ENCODE data around the gene C11orf16.
"Not testable (repeated sequence)": the region's sequence is repeated elsewhere in the genome, so short reads cannot be mapped to it uniquely, and the experiment has no call there.

Gene C11orf16

DNA sequence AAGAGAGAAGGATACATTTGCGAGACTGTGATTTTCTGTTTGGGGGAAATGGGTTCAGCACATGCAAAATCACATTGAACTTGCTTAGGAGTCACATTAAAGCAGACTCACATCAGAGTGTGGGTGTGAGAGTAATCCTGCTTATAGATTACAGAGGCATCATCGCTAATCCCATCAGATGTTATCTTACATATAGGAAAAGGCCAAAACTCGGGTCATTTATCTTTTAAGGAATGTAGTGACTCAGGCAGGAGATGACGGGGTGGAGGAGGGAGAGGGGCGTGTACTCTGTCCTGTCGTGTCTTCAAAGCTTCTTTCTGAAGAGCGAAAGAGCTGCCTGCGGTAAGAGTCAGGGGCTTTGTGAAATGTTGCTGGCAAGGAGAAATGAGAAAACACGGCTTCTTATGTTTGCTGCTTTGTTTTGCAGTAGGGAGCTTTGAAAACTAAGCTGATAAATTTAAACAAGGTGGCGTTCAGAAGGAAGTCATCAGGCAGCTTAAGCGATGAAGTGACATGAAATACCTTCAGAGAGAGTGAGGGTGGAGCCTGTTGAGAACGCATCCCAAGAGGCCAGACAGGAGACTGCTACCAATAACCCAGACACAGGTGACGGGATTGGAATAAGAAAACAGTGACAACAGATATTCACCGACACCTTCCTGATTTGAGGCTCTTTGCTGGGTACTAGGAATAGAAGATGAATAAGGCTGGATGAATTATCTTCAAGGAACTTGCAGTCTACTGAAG, 2.2 kb upstream of the C11orf16 start:
- DNase-seq = no peak

DNA sequence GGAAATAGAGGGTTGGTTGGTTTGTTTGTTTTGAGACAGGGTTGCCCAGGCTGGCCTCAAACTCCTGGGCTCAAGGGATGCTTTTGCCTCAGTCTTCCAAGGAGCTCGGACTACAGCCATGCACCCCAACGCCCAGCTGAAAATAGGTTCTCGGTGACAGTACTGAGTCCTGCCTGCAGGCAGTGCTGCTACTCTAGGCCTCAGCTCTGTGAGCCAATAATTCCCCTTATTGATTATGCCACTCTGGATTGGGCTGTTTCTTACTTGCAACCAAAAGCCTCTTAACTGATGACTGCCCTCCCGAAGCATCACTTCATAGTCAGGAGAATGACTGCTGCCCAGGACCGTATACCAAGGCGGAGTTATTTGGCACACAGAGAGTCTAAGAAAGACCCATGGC, 1.2 kb upstream of the C11orf16 start:
- no peak for DNase-seq

DNA sequence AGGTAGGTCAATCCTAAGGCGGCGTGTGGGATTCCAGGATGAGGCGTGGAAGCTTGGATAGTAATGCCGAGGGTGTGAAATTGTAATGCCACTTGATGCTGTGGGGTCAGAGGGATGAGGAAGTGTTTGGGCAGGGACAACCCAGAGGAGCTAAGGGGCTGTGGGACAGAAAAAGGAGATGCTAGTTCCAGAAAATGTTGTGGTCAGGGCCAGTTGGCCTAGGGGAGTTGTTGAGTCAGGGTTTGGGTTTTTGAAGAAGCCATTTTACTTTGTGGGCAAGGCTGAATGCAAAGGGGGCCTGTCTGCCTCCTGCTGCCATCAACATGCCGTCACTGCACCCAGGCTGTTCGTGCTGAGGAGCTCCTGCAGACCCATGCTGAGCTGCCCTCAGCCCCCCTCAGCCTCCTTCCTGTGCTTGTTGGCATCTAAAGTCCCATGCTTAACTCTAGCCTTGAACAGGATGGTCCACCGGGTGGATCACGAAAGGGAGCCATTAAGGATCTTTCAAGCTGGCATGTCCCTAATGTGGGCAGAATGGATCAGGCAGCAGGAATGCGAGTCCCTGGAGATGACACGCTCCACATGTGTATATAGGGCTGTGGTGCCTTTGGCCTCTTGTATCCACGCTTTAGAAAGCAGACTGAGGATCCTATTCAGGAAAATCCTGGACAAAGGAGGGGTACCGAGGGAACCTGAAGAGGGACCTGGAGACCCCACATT, 2.1 kb downstream of the C11orf16 start:
- DNase-seq = no peak

DNA sequence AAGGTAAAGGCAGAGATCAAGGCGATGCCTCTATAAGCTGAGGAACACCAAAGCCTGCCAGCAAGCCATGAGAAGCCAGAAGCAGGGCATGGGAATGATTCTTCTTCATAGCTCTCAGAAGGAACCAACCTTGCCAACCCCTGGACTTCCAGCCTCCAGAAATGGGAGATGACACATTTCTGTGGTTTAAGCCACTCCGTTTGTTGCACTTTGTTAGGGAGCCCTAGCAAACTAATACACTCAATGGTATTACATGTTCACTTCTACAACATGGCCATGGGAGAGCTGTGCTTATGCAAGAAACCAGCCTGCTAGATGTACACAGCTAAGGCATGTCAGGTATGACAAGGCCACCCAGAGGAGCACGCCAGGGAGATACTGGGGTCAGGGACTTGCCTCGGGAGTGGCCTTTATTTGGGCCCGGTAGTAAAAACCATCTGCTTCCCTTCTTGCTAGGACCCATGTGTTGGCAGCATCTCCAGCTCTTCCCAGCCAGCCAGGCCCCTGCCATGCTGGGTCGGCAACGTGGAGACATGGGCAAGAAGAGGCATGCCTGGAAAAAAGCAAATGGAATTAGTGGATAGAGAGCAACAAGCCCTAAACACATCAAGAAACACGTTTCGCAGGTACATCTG, 3.6 kb downstream of the C11orf16 start:
- no peak for DNase-seq

DNA sequence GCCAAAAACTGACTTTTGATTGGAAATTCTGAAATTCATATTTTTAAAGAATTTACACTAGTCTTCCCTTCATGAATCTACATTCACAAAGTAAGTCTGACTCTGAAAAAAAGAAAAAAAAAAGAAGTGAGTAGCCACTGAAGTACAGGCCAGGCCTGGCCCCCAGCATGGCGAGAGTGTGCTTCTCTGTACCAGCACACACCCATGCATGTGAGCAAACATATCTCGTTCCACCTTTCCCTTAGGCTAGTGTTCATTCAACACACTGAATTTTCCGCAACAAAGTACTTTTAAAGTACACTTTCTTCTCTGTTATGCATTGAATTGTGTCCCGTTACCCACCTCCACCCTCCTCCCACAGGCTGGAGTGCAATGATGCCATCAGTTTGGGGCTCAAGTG, 4.5 kb downstream of the C11orf16 start:
- DNase-seq = no peak

DNA sequence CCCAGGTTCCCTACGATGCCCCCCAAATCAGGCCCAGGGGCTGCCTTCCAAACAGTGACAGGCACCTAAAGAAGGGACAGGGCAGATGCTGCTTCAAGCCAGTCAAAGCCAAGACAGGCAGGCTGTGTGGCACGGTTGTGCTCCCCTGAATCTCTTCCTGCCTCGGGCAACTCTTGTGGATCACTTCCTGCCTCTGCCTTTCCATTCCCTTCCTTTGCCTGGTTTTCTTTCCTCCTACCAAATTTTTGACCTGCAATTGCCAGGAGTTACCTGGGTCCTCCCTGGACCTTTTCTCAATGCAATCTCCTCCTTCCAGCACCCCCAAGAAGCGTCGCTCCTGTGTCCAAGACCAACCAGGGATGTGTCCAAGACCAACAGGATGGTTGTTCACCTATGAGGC, 5.5 kb downstream of the C11orf16 start:
- no peak for DNase-seq

DNA sequence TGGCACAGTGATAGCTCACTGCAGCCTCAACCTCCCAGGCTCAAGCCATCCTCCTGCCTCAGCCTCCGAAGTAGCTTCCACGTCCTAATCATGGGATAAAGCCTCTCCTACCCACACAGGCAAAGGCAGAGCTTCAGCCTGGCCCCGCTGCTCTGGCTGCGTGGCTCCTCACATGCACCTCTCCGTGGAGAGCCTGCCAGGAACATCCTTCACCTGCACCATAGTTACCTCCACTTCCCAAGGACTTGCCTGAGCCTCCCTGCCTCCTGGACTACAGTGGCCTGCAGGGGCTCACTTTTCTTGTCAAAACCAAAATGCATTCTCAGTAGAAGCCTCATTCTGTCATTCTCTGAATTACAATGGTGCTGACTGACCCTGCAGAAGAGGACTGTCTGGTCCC, 6.5 kb downstream of the C11orf16 start:
- DNase-seq = no peak

DNA sequence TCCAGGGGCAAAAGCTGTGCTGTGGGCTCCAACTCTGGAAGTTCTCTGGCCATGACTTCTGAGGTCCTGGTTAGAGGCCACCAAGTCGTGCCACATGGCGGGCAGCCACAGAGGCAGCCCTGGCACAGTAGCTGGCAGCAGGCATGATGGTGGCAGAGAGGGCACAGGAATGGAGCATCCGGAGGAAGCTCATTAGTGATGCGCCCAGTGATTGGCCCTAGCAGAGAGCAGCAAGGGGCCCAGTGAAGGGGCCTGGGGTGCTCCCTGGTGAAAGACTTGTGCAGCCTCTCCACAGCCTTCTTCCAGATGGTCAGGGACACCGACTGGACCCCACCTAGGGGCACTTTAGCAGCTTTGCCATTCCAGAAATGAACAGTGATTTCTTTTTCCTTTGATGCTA, 7.0 kb downstream of the C11orf16 start:
- no peak for DNase-seq

DNA sequence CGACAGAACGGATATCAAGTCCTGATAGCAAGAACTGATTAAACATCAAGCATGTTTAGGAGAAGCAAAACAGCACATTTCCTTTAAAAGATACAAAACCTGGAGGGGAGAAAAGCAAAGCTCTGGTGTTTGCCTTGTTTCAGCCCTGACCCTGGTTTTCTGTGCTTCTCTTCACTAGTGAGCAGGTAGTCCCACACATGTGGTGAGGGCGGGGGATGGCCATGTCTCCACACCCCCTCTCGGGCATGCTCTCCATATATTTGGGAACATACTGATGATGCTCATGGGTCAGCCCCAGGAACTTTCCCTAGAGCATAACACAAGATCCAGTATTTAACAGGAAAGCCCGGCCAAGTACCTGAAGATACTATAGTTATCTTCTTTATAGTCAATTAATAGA, 10.1 kb downstream of the C11orf16 start:
- DNase-seq = no peak

DNA sequence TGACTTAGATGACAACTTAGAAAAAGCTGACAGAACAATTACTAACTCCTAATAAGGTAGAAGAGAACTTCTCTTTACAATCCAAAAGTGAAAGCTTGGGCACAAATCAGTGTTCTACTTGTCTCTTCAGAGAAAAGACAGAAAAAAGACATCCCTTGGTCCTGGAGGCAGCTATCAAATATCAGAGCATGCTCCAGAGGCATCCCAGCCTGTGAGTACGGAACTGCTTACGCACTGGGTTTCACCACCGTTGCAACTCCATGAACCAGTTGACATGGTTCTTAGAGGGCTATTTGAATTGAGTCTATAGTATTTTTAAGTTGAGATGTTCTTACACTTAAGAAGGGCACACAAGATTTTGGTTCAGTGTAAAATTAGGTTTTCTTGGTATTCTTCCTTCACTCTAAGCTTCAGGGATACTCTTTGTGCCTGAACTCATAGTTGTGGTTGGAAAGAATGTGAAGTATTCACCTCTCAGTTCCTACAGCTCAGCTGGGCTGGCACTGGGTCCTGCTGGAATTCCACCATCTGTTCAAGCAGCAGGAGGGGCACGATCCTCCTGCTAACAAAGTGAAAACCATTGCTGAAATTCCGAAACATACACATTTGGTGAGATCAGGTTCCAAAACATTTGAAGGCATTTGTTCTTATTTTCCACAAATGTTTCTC, 15.5 kb downstream of the C11orf16 start:
- DNase-seq = no peak

DNA sequence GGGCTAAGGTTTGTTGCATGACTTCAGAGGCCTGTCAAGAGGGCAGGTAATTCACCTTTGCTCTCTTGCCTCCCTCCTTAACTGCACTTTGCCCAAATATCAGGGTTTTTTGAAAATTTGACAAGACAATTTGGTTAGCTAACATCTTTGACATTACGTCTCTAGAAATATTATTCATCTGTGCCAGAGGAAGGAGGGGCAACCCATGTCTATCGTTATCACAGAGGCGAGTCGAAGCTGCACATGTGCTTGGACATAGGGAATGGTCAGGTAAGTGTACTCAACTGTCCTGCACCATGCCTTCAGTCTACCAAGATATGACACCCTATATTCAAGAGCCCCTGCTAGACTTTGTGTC, 18.1 kb downstream of the C11orf16 start:
- DNase-seq = no peak

DNA sequence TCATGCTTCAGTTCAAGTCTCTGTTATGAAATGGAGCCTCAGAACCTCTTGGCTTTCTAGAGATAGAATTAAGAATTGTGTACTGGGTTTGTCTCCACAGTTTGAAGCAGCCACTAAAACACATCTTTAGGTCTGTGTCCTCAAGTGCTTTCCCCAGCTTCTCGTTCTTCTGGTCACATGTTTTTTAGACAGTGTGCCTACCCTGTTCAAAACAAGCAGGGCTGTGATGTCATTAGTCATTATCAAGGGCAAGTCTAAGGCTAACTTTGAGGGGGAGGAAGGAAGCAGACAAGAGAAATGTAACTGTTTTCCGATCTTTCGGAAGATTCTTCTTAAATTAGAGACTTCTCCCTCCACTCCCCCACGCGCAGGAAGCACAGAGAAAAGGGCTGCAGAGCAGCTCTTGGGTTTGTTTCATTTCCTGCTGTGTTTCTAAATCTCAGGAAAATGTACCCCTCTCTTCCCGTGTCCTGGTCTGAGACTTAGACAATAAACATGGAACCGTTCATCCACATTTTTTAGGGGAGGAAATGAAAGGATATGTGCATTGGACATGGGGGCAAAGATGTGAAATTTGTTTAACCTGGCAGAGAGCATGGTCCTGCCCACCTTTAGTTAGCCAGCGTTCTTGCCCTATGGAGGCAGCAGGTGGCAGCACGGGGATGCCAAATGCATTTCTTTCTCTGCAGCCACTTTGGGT, 18.6 kb downstream of the C11orf16 start:
- DNase-seq = peak; percentile 38 to 50

DNA sequence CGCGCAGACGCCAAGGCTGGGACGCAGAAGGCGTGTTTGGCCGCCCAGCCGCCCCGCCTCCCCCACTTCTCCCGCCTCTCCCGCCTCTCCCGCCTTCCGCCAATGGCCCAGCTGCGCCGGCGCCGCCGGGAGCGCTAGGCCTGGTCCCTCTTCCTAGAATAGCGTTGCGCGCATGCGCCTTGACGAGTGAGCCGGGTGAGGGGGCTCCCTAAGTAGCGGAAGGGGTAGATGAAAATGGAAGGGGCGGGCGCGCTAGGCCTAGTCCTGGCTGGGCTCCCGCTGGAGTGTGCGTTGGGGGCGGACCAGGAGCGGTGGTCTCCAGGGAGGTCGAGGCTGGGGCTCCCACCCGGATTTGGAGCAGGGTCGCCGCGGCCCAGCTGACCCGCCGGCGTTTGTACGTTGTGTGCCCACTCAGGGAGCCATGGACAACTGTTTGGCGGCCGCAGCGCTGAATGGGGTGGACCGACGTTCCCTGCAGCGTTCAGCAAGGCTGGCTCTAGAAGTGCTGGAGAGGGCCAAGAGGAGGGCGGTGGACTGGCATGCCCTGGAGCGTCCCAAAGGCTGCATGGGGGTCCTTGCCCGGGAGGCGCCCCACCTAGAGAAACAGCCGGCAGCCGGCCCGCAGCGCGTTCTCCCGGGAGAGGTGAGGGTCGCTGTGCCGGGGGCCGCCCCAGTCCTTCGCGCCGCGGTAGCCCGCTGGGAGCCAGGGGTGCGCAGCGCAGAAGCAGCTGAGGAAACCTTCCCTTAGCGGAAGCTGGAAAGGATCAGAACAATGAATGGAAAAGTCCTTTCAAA, 21.5 kb downstream of the C11orf16 start, which contains the start of gene AKIP1:
TSS of gene AKIP1 (plus strand) at position 161 of the 795 bp plus-strand sequence. CDS start at position 422, 261 bp downstream.
- peak; percentile 86 to 93 for DNase-seq

DNA sequence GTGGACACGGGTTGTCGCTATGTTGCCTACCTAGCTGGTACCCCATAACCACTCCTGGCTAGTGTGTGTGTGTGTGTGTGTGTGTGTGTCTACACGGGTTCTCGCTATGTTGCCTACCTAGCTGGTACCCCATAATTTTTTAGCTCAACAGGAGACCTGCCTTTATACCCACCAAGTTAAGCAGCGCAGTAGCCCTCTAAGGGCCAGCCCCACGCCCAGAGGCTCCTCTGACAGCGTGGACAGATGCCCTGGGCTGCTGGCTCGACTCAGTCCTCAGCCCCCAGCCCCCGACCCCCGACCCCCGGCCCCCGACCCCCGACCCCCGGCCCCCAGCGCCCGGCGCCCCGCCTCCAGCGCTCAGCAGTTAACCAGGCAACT, 22.1 kb downstream of the C11orf16 start:
- DNase-seq = no peak

DNA sequence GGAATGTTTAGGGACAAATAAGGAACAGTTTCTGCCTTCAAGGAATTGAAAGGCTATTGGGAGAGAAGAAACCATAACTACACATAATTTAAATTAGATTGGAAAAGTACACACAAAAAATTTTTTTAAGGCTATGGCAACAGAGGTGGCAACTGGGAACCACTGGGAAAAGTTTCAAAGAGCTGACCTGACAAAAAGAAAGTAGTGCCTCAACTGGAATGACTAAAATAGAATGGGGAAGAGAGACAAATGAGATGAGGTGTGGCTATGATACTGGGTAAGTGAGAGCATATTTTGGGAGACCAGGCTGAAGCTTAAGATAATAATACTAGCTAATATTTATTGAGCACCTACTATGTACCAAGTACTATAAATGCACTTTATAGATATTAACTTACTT, 24.6 kb downstream of the C11orf16 start:
- no peak for DNase-seq

DNA sequence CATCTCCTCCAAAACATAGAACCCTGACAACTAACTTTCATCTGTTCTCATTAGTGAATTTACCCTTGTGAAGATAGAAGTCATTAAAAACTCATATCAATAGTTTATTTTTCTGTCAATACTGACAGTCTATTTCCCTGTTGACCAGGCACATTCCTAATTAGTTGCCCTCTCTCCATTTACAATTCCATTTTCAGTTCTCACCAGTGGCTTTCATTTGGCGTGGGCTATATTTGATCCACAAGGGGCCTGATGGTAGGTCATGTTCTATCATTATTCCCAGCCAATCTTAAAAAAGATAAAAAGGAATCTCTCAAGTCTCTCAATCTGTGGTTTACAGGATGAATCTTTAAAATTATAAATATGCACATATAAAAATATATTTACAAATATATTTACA, 25.6 kb downstream of the C11orf16 start:
- no peak for DNase-seq

DNA sequence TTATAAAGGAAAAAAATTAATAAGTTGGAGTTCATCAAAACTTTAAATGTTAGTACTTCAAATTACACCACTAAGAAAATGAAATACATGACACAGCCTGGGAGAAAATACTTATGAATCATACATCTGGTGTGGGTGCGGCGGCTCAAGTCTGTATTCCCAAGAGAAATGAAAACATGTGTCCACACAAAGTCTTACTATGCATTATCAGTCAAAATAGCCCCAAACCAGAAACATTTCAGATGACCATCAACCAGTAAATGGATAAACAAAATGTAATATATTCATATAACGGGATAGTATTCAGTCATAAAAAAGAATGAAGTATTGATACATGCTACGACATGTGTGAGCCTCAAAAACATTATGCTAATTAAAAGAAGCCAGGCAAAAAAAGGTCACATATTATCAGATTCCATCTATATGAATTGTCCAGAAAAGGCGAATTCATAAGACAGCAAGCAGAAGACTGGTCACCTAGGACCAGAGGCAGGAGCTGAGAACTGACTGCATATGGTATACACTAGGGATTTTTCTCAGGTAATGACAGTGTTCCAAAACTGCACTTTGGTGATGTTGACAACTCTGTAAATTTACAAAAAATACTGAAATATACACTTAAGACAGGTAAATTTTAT, 27.1 kb downstream of the C11orf16 start:
- DNase-seq = no peak

DNA sequence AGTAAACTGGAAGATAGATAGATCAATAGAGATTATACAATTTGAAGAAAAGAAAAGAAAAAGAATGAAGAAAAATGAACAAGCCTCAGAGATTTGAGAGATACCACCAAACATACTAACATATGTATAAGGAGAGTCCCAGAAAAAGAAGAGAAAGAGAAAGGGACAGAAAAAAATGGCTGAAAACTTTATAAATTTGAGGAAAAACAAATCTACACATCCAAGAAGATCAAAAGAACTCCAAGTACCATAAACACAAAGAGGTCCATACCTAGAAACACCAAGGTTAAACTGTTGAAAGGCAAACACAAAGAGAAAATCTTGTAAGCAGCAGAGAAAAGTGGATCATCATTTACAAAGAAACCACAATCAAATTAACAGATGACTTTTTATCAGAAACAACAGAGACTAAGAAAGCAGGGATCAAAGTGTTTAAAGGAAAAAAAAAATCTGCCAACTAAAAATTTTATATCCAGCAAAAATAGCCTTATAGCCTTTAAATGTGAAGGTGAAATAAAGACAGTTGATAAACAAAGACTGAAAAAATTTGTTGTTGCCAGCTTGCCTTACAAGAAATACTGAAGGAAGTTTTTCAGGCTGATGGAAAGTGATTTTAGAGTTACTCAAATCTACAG, 33.5 kb downstream of the C11orf16 start:
- DNase-seq = no peak

DNA sequence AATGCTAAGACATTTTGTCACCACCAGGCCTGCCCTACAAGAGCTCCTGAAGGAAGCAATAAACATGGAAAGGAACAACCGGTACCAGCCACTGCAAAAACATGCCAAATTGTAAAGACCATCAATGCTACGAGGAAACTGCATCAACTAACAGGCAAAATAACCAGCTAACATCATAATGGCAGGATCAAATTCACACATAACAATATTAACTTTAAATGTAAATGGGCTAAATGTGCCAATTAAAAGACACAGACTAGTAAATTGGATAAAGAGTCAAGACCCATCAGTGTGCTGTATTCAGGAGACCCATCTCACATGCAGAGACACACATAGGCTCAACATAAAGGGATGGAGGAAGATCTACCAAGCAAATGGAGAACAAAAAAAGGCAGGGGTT, 41.6 kb downstream of the C11orf16 start:
- not testable (repeated sequence) for DNase-seq

DNA sequence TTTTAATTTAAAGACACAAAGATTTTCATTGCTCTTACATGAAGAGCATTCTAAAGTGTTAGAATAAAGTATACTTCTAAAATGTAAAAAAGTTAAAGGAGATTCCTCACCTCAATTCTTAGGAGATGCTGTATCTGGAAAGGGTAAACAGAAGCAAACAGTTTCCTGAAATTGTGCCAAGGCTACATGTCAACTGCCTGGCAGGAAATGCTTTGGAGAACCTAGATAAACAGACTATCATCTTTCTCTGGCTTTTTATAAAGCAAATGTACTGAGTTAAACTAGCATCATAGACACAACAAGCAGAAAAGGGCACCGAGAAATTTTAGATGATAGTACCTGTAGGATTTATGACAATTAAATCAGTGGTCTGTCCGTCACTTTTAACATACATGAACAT, 46.4 kb downstream of the C11orf16 start:
- DNase-seq = no peak

DNA sequence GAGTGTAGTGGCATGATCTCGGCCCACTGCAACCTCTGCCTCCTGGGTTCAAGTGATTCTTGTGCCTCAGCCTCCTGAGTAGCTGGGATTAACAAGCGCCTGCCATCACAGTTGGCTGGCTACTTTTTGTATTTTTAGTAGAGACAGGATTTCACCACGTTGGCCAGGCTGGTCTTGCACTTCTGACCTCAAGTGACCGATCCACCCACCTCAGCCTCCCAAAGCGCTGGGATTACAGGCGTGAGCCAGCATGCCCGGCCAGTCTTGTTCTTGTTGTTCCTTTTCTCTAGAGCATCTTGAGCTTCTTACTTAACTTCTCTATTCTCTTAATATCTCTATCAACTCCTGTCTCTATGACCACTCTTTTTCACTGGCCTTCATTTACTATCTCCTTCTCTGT, 51.2 kb downstream of the C11orf16 start:
- DNase-seq = not testable (repeated sequence)
